IMR-90 (cell line): ENCODE data around the gene HYAL3. TPM values are rescaled to one million over a fixed set of nuclear protein-coding genes. Genes with fewer than 3 reads are reported as not detected.

ENCODE experiments used
- ATAC-seq: fragments of 200-7000 bp; cut with Tn5 transposase; 2 replicates; pipeline ENCODE4 v1.9.1; 2020; ENCODE audit warnings: low read depth, mild to moderate bottlenecking, moderate library complexity
- BruUV-seq: library from RNA; stranded (reverse); fragments of 400-500 nt; replicated peaks from 2 replicates; lab custom pipeline; 2021; lab: Mats Ljungman, UMichigan
- CTCF ChIA-PET: fragments of 300-600 bp; formaldehyde crosslinking; extraction: SDS; loops from one replicate; lab custom pipeline; 2021; ENCODE audit warnings: antibody characterized with exemption; lab: Yijun Ruan, JAX
- POLR2A ChIA-PET: fragments of 300-600 bp; sonication (Branson Sonifier 250); formaldehyde crosslinking; loops from one replicate; lab custom pipeline; 2022; ENCODE audit warnings: antibody characterized with exemption; ENCODE audit not compliant: unreplicated experiment; lab: Charles Lee
- DNase-seq: peaks from one replicate; pipeline ENCODE4 v3.0.0; 2013
- H2AFZ ChIP-seq: replicated peaks from 2 replicates; pipeline ENCODE3; 2013; ENCODE audit warnings: low read length, mild to moderate bottlenecking; ENCODE audit not compliant: poor library complexity
- H2AK5ac ChIP-seq: 2 replicates; pipeline ENCODE4 v1.6.1; 2013; ENCODE audit warnings: low read depth, low read length, inconsistent platforms
- H2AK9ac ChIP-seq: replicated peaks from 2 replicates; pipeline ENCODE3; 2013; ENCODE audit warnings: mild to moderate bottlenecking, low read depth, low read length, moderate library complexity; ENCODE audit not compliant: poor library complexity
- H2BK120ac ChIP-seq: 2 replicates; pipeline ENCODE4 v1.6.1; 2013; ENCODE audit warnings: low read depth, low read length, inconsistent platforms
- H2BK15ac ChIP-seq: 3 replicates; pipeline ENCODE4 v1.6.1; 2013; ENCODE audit warnings: low read depth, low read length, inconsistent platforms
- H2BK20ac ChIP-seq: 2 replicates; pipeline ENCODE4 v1.6.1; 2013; ENCODE audit warnings: low read depth, mild to moderate bottlenecking, inconsistent platforms, low read length, moderate library complexity
- H2BK5ac ChIP-seq: 2 replicates; pipeline ENCODE4 v1.6.1; 2013; ENCODE audit warnings: mild to moderate bottlenecking, low read depth, low read length, inconsistent platforms; ENCODE audit not compliant: poor library complexity, severe bottlenecking
- H3K14ac ChIP-seq: replicated peaks from 2 replicates; pipeline ENCODE4 v1.6.1; 2013; ENCODE audit warnings: low read depth, low read length, inconsistent platforms
- H3K18ac ChIP-seq: 2 replicates; pipeline ENCODE4 v1.6.1; 2013; ENCODE audit warnings: low read depth, low read length, control low read depth
- H3K23ac ChIP-seq: 2 replicates; pipeline ENCODE4 v1.6.1; 2013; ENCODE audit warnings: low read depth, low read length, inconsistent platforms
- H3K27ac ChIP-seq: 2 replicates; pipeline ENCODE4 v1.5.1; 2013; ENCODE audit warnings: mild to moderate bottlenecking, control low read depth, low read length; ENCODE audit not compliant: insufficient read depth
- H3K27me3 ChIP-seq: 2 replicates; pipeline ENCODE4 v1.6.1; 2013; ENCODE audit warnings: low read length; ENCODE audit not compliant: control insufficient read depth, insufficient read depth
- H3K36me3 ChIP-seq: 2 replicates; pipeline ENCODE4 v1.6.1; 2013; ENCODE audit warnings: low read length, mixed read lengths; ENCODE audit not compliant: control insufficient read depth, insufficient read depth
- H3K4ac ChIP-seq: 2 replicates; pipeline ENCODE4 v1.6.1; 2013; ENCODE audit warnings: low read depth, low read length, inconsistent platforms
- H3K4me1 ChIP-seq: 2 replicates; pipeline ENCODE4 v1.6.1; 2013; ENCODE audit warnings: low read length, mixed read lengths; ENCODE audit not compliant: control insufficient read depth, insufficient read depth
- H3K4me2 ChIP-seq: 2 replicates; pipeline ENCODE4 v1.6.1; 2013; ENCODE audit warnings: low read depth, mild to moderate bottlenecking, control low read depth, low read length, moderate library complexity
- H3K4me3 ChIP-seq: 2 replicates; pipeline ENCODE4 v1.5.1; 2013; ENCODE audit warnings: low read depth, mild to moderate bottlenecking, control low read depth, low read length, moderate library complexity; ENCODE audit not compliant: insufficient read depth
- H3K56ac ChIP-seq: 2 replicates; pipeline ENCODE4 v1.6.1; 2013; ENCODE audit warnings: low read length, inconsistent platforms; ENCODE audit not compliant: insufficient read depth; ENCODE audit errors: extremely low read depth
- H3K79me1 ChIP-seq, 2 experiments: 2 replicates each; pipeline ENCODE4 v1.6.1; 2013; ENCODE audit warnings: low read length in 2 of 2, inconsistent platforms in 1 of 2, low read depth in 1 of 2
- H3K9ac ChIP-seq: 2 replicates; pipeline ENCODE4 v1.6.1; 2013; ENCODE audit warnings: low read depth, low read length, control low read depth
- H3K9me1 ChIP-seq: 2 replicates; pipeline ENCODE4 v1.6.1; 2013; ENCODE audit warnings: low read length, inconsistent platforms; ENCODE audit not compliant: insufficient read depth
- H3K9me3 ChIP-seq: 2 replicates; pipeline ENCODE4 v1.6.1; 2013; ENCODE audit warnings: low read length; ENCODE audit not compliant: control insufficient read depth, insufficient read depth
- H4K20me1 ChIP-seq: 2 replicates; pipeline ENCODE4 v1.6.1; 2013; ENCODE audit warnings: low read length, inconsistent platforms; ENCODE audit not compliant: insufficient read depth
- H4K5ac ChIP-seq: 2 replicates; pipeline ENCODE4 v1.6.1; 2013; ENCODE audit warnings: mild to moderate bottlenecking, low read depth, low read length, control low read depth
- H4K8ac ChIP-seq, 2 experiments: 2 replicates each; pipeline ENCODE4 v1.6.1; 2013; ENCODE audit warnings: low read depth in 2 of 2, low read length in 2 of 2, control low read depth in 1 of 2, inconsistent platforms in 1 of 2
- H4K91ac ChIP-seq: 2 replicates; pipeline ENCODE4 v1.6.1; 2013; ENCODE audit warnings: low read depth, low read length, inconsistent platforms; ENCODE audit not compliant: insufficient read depth
- BHLHE40 ChIP-seq: fragments of 150-350 bp; IDR thresholded peaks from 2 replicates; pipeline ENCODE4 v1.6.1; 2016; ENCODE audit warnings: mild to moderate bottlenecking, low read depth, low read length
- CEBPB ChIP-seq: IDR thresholded peaks from 2 replicates; pipeline ENCODE4 v1.6.1; 2012; ENCODE audit warnings: low read depth, low read length, improper control_type of control experiment
- CHD1 ChIP-seq: IDR thresholded peaks from 2 replicates; pipeline ENCODE4 v1.6.1; 2012; ENCODE audit warnings: low read depth, low read length, improper control_type of control experiment
- CTCF ChIP-seq: conservative IDR thresholded peaks from 2 replicates; pipeline ENCODE4 v1.5.1; 2012; ENCODE audit warnings: mild to moderate bottlenecking, low read depth, low read length, improper control_type of control experiment
- ELK1 ChIP-seq: fragments of 150-350 bp; IDR thresholded peaks from 2 replicates; pipeline ENCODE4 v1.6.1; 2016; ENCODE audit warnings: low read depth, mild to moderate bottlenecking, low read length, moderate library complexity, borderline replicate concordance
- FOS ChIP-seq: fragments of 150-350 bp; IDR thresholded peaks from 2 replicates; pipeline ENCODE4 v1.6.1; 2016; ENCODE audit warnings: low read depth, low read length
- MAFK ChIP-seq: IDR thresholded peaks from 2 replicates; pipeline ENCODE4 v1.6.1; 2012; ENCODE audit warnings: low read depth, low read length, improper control_type of control experiment
- MAZ ChIP-seq: IDR thresholded peaks from 2 replicates; pipeline ENCODE4 v1.6.1; 2012; ENCODE audit warnings: low read depth, mild to moderate bottlenecking, low read length, improper control_type of control experiment, moderate library complexity, borderline replicate concordance
- MXI1 ChIP-seq: IDR thresholded peaks from 2 replicates; pipeline ENCODE4 v1.6.1; 2012; ENCODE audit warnings: low read depth, mild to moderate bottlenecking, low read length, moderate library complexity, borderline replicate concordance
- NFE2L2 ChIP-seq: fragments of 150-350 bp; IDR thresholded peaks from 2 replicates; pipeline ENCODE4 v1.6.1; 2016; ENCODE audit warnings: low read depth, mild to moderate bottlenecking, low read length
- POLR2A ChIP-seq: IDR thresholded peaks from 2 replicates; pipeline ENCODE4 v1.6.1; 2012; ENCODE audit warnings: mild to moderate bottlenecking, low read depth, low read length
- RAD21 ChIP-seq: IDR thresholded peaks from 2 replicates; pipeline ENCODE4 v1.6.1; 2012; ENCODE audit warnings: low read length, improper control_type of control experiment
- RCOR1 ChIP-seq: IDR thresholded peaks from 2 replicates; pipeline ENCODE4 v1.6.1; 2012; ENCODE audit warnings: mild to moderate bottlenecking, low read length, improper control_type of control experiment; ENCODE audit not compliant: insufficient replicate concordance
- RFX5 ChIP-seq: IDR thresholded peaks from 2 replicates; pipeline ENCODE4 v1.8.0; 2012; ENCODE audit warnings: low read depth, mild to moderate bottlenecking, low read length, moderate library complexity
- SMC3 ChIP-seq: fragments of 150-350 bp; IDR thresholded peaks from 2 replicates; pipeline ENCODE4 v1.6.1; 2016; ENCODE audit warnings: low read depth, mild to moderate bottlenecking, antibody characterized with exemption, low read length, moderate library complexity
- USF2 ChIP-seq: fragments of 150-350 bp; IDR thresholded peaks from 2 replicates; pipeline ENCODE4 v1.6.1; 2017; ENCODE audit warnings: mild to moderate bottlenecking, antibody characterized with exemption, low read length, low read depth
- WGBS, 2 experiments: methylation state at CpG; one replicate each; pipeline versions ENCODE4 v1.1.5 to v1.1.7; 2013; ENCODE audit warnings: missing lambda C conversion rate in 2 of 2; ENCODE audit not compliant: insufficient read length in 1 of 2; ENCODE audit errors: extremely low coverage in 2 of 2; 5-methylcytosine and 5-hydroxymethylcytosine counted together
- dilution Hi-C: fragments of 300-500 bp; cut with HindIII; formaldehyde crosslinking; loops from one replicate; pipeline ENCODE4 v1.14.3; 2018; ENCODE audit warnings: low sequenced_read_pairs; ENCODE audit not compliant: unreplicated experiment
- in situ Hi-C: fragments of 300-500 bp; cut with MboI; formaldehyde crosslinking; loops from 3 replicates; pipeline ENCODE4 v1.14.3; 2019; ENCODE audit warnings: low sequenced_read_pairs, inconsistent platforms, mixed read lengths
- intact Hi-C: fragments of 100-400 bp; cut with micrococcal nuclease; formaldehyde crosslinking; loops from 2 replicates; pipeline ENCODE4 v1.10.0; 2022
- polyA plus RNA-seq, 3 experiments: library from polyadenylated mRNA; depleted of rRNA; stranded (reverse); fragments of >200 nt; gene quantifications; 2 replicates each; pipeline ENCODE4 v1.2.3, GENCODE V29; 2012; ENCODE audit warnings: low replicate concordance in 1 of 3
- total RNA-seq: library from RNA; depleted of rRNA; stranded (reverse); fragments of >200 nt; gene quantifications from 2 replicates; pipeline ENCODE4 v1.2.3, GENCODE V29; 2012

HYAL3 gene
- total and polyA plus RNA-seq, 2 of the 4 experiments (the other 2 are of a cell fraction), result 2.7 to 5.7 TPM

- H4K5ac ChIP-seq, result no peak overlapping the region
- H2AK9ac ChIP-seq, result peak overlapping the region; percentile 60
- peaks cover 33% of the 10 kb centered on the region for H3K36me3 ChIP-seq
- H4K91ac ChIP-seq, result peak overlapping the region; percentile 48
- H4K8ac ChIP-seq, result peak overlapping the region; percentile 61 to 80; a peak in 3 of 4 replicates
- H3K4me1 ChIP-seq, result peaks cover 61% of the 10 kb centered on the region
- intact Hi-C loops, result no loop called here
- H2BK20ac ChIP-seq, result no peak overlapping the region
- CTCF ChIA-PET, result interaction anchor here (0.7 to 1.3 kb wide), 2 partner anchors 9 to 10 kb away, joined by 3 to 5 read pairs; no protein-coding TSS in a partner anchor
- no peak overlapping the region for H2BK15ac ChIP-seq
- H3K23ac ChIP-seq, result peak overlapping the region; percentile 26; the same call in 1 of the 2 replicates
- POLR2A ChIA-PET, result no interaction called here
- peaks cover 85% of the 10 kb centered on the region for H4K20me1 ChIP-seq
- no peak overlapping the region for H3K56ac ChIP-seq
- no TSS peak for BruUV-seq
- H2BK5ac ChIP-seq, result peak overlapping the region; percentile 76
- WGBS, 2 experiments, result no CpG with 5 or more reads among the region's 3 CpGs
- H3K4me3 ChIP-seq, result no peak overlapping the region
- 0 out of 2 replicates have a peak overlapping the region, but pooled peaks have one; percentile 16 for H3K4me2 ChIP-seq
- no peaks in the 10 kb centered on the region for H3K9me3 ChIP-seq
- peak overlapping the region; percentile 44 for H3K4ac ChIP-seq
- peak overlapping the region; percentile 36 for H3K27ac ChIP-seq
- peaks cover 24% of the 10 kb centered on the region for H3K9me1 ChIP-seq
- no peaks in the 10 kb centered on the region for H3K27me3 ChIP-seq
- dilution Hi-C loops, result no loop called here
- ATAC-seq (no peak), DNase-seq (no peak)
- H2BK120ac ChIP-seq, result peak overlapping the region; percentile 14; the same call in 1 of the 2 replicates
- peaks cover 9 to 87% of the 10 kb centered on the region in 2 experiments for H3K79me1 ChIP-seq
- in situ Hi-C loops, result no loop called here
- H3K18ac ChIP-seq, result no peak overlapping the region
- H3K14ac ChIP-seq, result peak overlapping the region; percentile 27
- peak overlapping the region; percentile 8 for H2AFZ ChIP-seq
- TF ChIP-seq NFE2L2 (no peak), MAZ (no peak), RCOR1 (no peak), BHLHE40 (no peak), SMC3 (no peak), POLR2A (no peak), MAFK (no peak), CEBPB (no peak), CHD1 (no peak), MXI1 (no peak), RAD21 (no peak), ELK1 (no peak), CTCF (no peak), FOS (no peak), USF2 (no peak), RFX5 (no peak)
- peak overlapping the region; percentile 51; the same call in 1 of the 2 replicates for H2AK5ac ChIP-seq
- peak overlapping the region; percentile 22; the same call in 1 of the 2 replicates for H3K9ac ChIP-seq
Observed at GRCh38 chr3:50248387-50248786, 50.8 kb downstream of the HYAL3 start.
